Mucosa of descending colon (tissue), 3 donors: ENCODE data around the gene METRNL. TPM values are rescaled to one million over a fixed set of nuclear protein-coding genes. Genes with fewer than 3 reads are reported as not detected.
A peak's percentile ranks its signal among the peaks of the same experiment; 100 is the strongest.

ENCODE experiments used
- ATAC-seq: fragments of 200-7000 bp; cut with Tn5 transposase; one replicate; pipeline ENCODE4 v1.9.1; 2020; ENCODE audit warnings: mild to moderate bottlenecking, moderate library complexity
- DNase-seq, 3 donors: peaks; one replicate each; pipeline ENCODE4 v3.0.0-alpha.2; 2020
- H3K36me3 ChIP-seq: fragments of 200-600 bp; one replicate; pipeline ENCODE4 v1.8.0; 2021; ENCODE audit warnings: low read depth, mild to moderate bottlenecking
- H3K4me1 ChIP-seq: fragments of 200-600 bp; one replicate; pipeline ENCODE4 v1.8.0; 2021; ENCODE audit warnings: low read depth, mild to moderate bottlenecking
- H3K4me3 ChIP-seq: fragments of 200-600 bp; one replicate; pipeline ENCODE4 v1.8.0; 2021; ENCODE audit warnings: mild to moderate bottlenecking
- H3K9me3 ChIP-seq: fragments of 200-600 bp; one replicate; pipeline ENCODE4 v1.8.0; 2021; ENCODE audit warnings: mild to moderate bottlenecking
- CTCF ChIP-seq: fragments of 200-600 bp; IDR thresholded peaks from one replicate; pipeline ENCODE4 v1.8.0; 2022; ENCODE audit warnings: antibody characterized with exemption, mild to moderate bottlenecking
- intact Hi-C, 2 donors: fragments of 100-400 bp; cut with DNase I in 1 of 2; cut with micrococcal nuclease in 1 of 2; formaldehyde crosslinking; loops; one replicate each; pipeline versions ENCODE4 v1.11.0 to v1.11.1; 2022; cut with DNase I, micrococcal nuclease
- total RNA-seq, 3 donors: library from RNA; stranded (reverse); fragmentation: NEBNext Ultra II Directional in 2 of 3; extraction: Animal tissue kit (Norgen Biotek cat#: 25700) in 2 of 3; gene quantifications; one replicate each; pipeline versions ENCODE4 v1.2.1 to v1.2.4, GENCODE V29; 2021 to 2023
- donor health status: DM: no; HTN: no; CAD: no; lungs with moderate emphysema.
- donor health status: DM: no; HTN: no; CAD: no.
- donor health status: DM: no; HTN: yes; CAD: no.

Gene METRNL
- total RNA-seq, 3 donors from 2014 or later, result 78.6 to 134 (median 116) TPM

- H3K4me1 ChIP-seq, result peaks cover 32% of the 10 kb centered on the region
- H3K4me3 ChIP-seq, result no peak overlapping the region
- intact Hi-C loops, result no loop called here
- DNase-seq (peak in 2 of 3 donors; percentile 29 to 46), ATAC-seq (no peak)
- H3K9me3 ChIP-seq, result no peaks in the 10 kb centered on the region
- TF ChIP-seq CTCF, result no peak
- H3K36me3 ChIP-seq, result peaks cover 3% of the 10 kb centered on the region
These were observed 13.5 kb downstream of the METRNL start for GRCh38 chr17:83092931-83093330.

DNA sequence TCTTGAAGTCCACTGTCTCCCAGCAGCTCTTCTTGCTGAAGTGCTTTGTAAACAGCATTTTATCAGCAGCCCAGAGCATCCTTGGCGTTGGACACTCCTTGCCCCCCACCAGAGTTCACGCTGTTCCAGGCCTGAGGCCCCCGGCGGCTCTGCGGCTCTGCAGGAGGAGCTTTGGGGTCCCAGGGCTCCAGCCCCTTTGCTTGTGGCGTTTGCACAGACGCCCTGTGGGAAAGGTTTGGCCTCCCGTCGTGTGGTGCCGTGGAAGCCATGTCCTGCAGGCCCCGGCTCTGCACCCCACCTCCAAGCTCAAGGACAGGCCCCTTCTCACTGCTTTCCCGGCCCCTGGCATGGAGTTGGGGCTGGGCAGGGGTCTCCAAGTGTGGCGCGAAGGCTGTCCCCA lies 14.1 kb downstream of the METRNL start:
- Histone ChIP-seq H3K4me3 (no peak overlapping the region), H3K9me3 (no peaks in the 10 kb centered on the region), H3K36me3 (peaks cover 3% of the 10 kb centered on the region), H3K4me1 (peaks cover 28% of the 10 kb centered on the region)
- no peak for TF ChIP-seq CTCF
- DNase-seq, result no peak
- intact Hi-C loops, result no loop called here
- no peak for ATAC-seq

DNA sequence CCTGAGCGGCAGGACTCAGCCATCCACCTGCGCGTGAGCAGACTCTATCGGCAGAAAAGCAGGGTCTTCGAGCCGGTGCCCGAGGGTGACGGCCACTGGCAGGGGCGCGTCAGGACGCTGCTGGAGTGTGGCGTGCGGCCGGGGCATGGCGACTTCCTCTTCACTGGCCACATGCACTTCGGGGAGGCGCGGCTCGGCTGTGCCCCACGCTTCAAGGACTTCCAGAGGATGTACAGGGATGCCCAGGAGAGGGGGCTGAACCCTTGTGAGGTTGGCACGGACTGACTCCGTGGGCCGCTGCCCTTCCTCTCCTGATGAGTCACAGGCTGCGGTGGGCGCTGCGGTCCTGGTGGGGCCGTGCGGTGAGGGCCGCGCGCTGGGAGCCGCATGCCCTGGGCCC lies 14.9 kb downstream of the METRNL start:
- peaks cover 3% of the 10 kb centered on the region for H3K36me3 ChIP-seq

DNA sequence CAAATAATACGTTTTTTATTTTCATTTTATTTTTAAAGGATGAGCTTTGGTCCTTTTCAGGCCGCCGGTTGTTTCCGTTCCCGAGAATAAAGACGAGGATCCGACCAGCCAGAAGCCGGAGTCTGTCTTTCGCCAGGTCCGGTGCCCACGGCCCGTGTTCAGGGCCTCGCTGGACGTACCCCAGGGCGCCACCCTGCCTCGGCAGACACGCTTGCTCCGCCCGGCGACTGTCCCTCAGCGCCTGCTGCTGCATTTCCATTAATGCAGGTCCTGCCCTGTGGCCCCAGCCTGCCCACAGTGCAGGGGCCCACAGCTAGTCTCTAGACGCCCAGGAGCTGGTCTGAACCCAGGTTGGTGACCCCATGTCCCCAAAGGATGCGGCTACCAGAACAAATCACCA lies 15.6 kb downstream of the METRNL start:
- intact Hi-C loops, result no loop called here
- Histone ChIP-seq H3K9me3 (no peaks in the 10 kb centered on the region), H3K36me3 (peaks cover 3% of the 10 kb centered on the region), H3K4me1 (peaks cover 35% of the 10 kb centered on the region), H3K4me3 (no peak overlapping the region)
- DNase-seq, result no peak
- ATAC-seq, result no peak
- TF ChIP-seq CTCF, result no peak

More for the DNA sequence above, 14.9 kb downstream of the METRNL start:
- H3K4me3 ChIP-seq, result no peak overlapping the region
- no peak for TF ChIP-seq CTCF
- ATAC-seq, result no peak
- H3K9me3 ChIP-seq, result no peaks in the 10 kb centered on the region
- intact Hi-C loops, result no loop called here
- peak in 1 of 3 donors; percentile 7 for DNase-seq
- H3K4me1 ChIP-seq, result peaks cover 28% of the 10 kb centered on the region

GRCh38 chr17:83096401-83097224 lies 17.2 kb downstream of the METRNL start:
- Histone ChIP-seq H3K4me1 (peaks cover 36% of the 10 kb centered on the region), H3K9me3 (no peaks in the 10 kb centered on the region), H3K36me3 (peaks cover 3% of the 10 kb centered on the region), H3K4me3 (no peak overlapping the region)
- ATAC-seq, result peak; percentile 0
- peak in 2 of 3 donors; percentile 66 to 70 for DNase-seq
- intact Hi-C loops, result no loop called here
- no peak for TF ChIP-seq CTCF
